Erythroblast (primary cell): ENCODE measurements around the gene GFOD1.

Experiments
- GATA1 ChIP-seq: IDR thresholded peaks from 2 replicates; pipeline ENCODE4 v1.6.1; 2011; ENCODE audit warnings: low read depth, mild to moderate bottlenecking, control low read depth, low read length, moderate library complexity
- POLR2A ChIP-seq: IDR thresholded peaks from 2 replicates; pipeline ENCODE4 v1.6.1; 2011; ENCODE audit warnings: mild to moderate bottlenecking, low read length

GRCh38 chr6:13419422-13420195 is 67.8 kb downstream of the GFOD1 start:
- TF ChIP-seq POLR2A = no peak
- TF ChIP-seq GATA1 = no peak
